ENCODE measurements around the gene ST7. TPM values are rescaled to one million over a fixed set of nuclear protein-coding genes. Genes with fewer than 3 reads are reported as not detected.

ST7 gene
- polyA plus RNA-seq, 2 of the 4 experiments (the other 2 are of a cell fraction), result 16.2 to 26.0 TPM

- no peak for TF ChIP-seq REST (IDR thresholded peaks at IDR 0.05)
- TF ChIP-seq ESRRA (IDR thresholded peaks at IDR 0.05; ENCODE audit: borderline replicate concordance, low read length), result no peak
- TF ChIP-seq EHMT2 (IDR thresholded peaks at IDR 0.05; ENCODE audit: low read depth), result no peak
- TF ChIP-seq HOXA7 (CRISPR knock-in tag; IDR thresholded peaks at IDR 0.05), result no peak
- no peak for TF ChIP-seq RFX5 (IDR thresholded peaks at IDR 0.05)
- TF ChIP-seq FOSB (CRISPR knock-in tag; IDR thresholded peaks at IDR 0.05), result no peak
- no peak for TF ChIP-seq MYC (IDR thresholded peaks at IDR 0.05; ENCODE audit: borderline replicate concordance, low read length)
- TF ChIP-seq KDM5A (IDR thresholded peaks at IDR 0.05), result no peak
- no peak for TF ChIP-seq ZNF302 (CRISPR knock-in tag; IDR thresholded peaks at IDR 0.05)
- ChIA-PET CTCF (interaction anchor here (0.9 kb wide), 1 partner anchor 29 kb away, joined by 4 read pairs; no protein-coding TSS in a partner anchor), POLR2A (no interaction called here)
- no peak overlapping the region for H3K4me3 ChIP-seq
- H3K27ac ChIP-seq, result no peak overlapping the region
- ATAC-seq (no peak), DNase-seq (ENCODE audit: low read depth in 1 of 2, low spot score in 1 of 2) (no peak), FAIRE-seq (no peak)
- H3K4me2 ChIP-seq, result no peak overlapping the region
- H3K9me3 ChIP-seq, result no peaks in the 10 kb centered on the region
- H3K4me1 ChIP-seq, result no peaks in the 10 kb centered on the region
- WGBS (ENCODE audit: missing lambda C conversion rate), result 71% methylated on average over 3 of the region's 3 CpGs
These were observed 132.6 kb downstream of the ST7 start for GRCh38 chr7:117085769-117086463.

- Histone ChIP-seq H3K9me3 (no peaks in the 10 kb centered on the region), H3K4me3 (no peak overlapping the region), H3K4me2 (no peak overlapping the region), H3K27ac (no peak overlapping the region), H3K4me1 (no peaks in the 10 kb centered on the region)
- 81% methylated on average over 3 of the region's 3 CpGs for WGBS (ENCODE audit: missing lambda C conversion rate)
- TF ChIP-seq CEBPB (IDR thresholded peaks at IDR 0.05) (no peak), CTCF (IDR thresholded peaks at IDR 0.05) (no peak), BCL3 (IDR thresholded peaks at IDR 0.05) (no peak), HOXB13 (CRISPR knock-in tag; IDR thresholded peaks at IDR 0.05; ENCODE audit: low read depth) (no peak), PBX3 (IDR thresholded peaks at IDR 0.05) (no peak), FOSB (CRISPR knock-in tag; IDR thresholded peaks at IDR 0.05) (no peak), POLR2AphosphoS2 (conservative IDR thresholded peaks at IDR 0.05; ENCODE audit: low read length) (no peak), HDAC2 (IDR thresholded peaks at IDR 0.05) (no peak), NPAS2 (CRISPR knock-in tag; IDR thresholded peaks at IDR 0.05; ENCODE audit: borderline replicate concordance) (no peak), ESRRA (IDR thresholded peaks at IDR 0.05; ENCODE audit: borderline replicate concordance, low read length) (no peak), RARB (CRISPR knock-in tag; IDR thresholded peaks at IDR 0.05) (no peak), MAZ (IDR thresholded peaks at IDR 0.05; ENCODE audit: borderline replicate concordance, low read depth, low read length) (no peak), TFCP2L1 (CRISPR knock-in tag; IDR thresholded peaks at IDR 0.05) (no peak), CHD2 (IDR thresholded peaks at IDR 0.05; ENCODE audit: low read length, partially characterized antibody) (no peak), USF2 (IDR thresholded peaks at IDR 0.05) (no peak), CBX8 (IDR thresholded peaks at IDR 0.05) (no peak), FOXS1 (CRISPR knock-in tag; IDR thresholded peaks at IDR 0.05) (no peak), ATOH8 (CRISPR knock-in tag; IDR thresholded peaks at IDR 0.05; ENCODE audit: low read depth) (no peak), MAFK (IDR thresholded peaks at IDR 0.05; ENCODE audit: partially characterized antibody) (no peak), MYC (IDR thresholded peaks at IDR 0.05; ENCODE audit: borderline replicate concordance, low read length) (no peak)
- DNase-seq (ENCODE audit: low read depth in 1 of 2, low spot score in 1 of 2), result no peak
- POLR2A ChIA-PET, result no interaction called here
- FAIRE-seq, result no peak
- ATAC-seq, result no peak
- CTCF ChIA-PET, result no interaction called here
These were observed 133.5 kb downstream of the ST7 start for GRCh38 chr7:117086788-117087187.
